ENCODE measurements around the gene PROSER3.

Gene PROSER3

GRCh38 chr19:35720648-35721047 is 37.3 kb upstream of the PROSER3 start:
- no peak for TF ChIP-seq ARNTL (CRISPR knock-in tag; IDR thresholded peaks at IDR 0.05; ENCODE audit: borderline replicate concordance, low read depth)
- TF ChIP-seq ISL1 (CRISPR knock-in tag; IDR thresholded peaks at IDR 0.05) = no peak
- no peak for TF ChIP-seq ZFP3 (CRISPR knock-in tag; IDR thresholded peaks at IDR 0.05)
- TF ChIP-seq BACH2 (CRISPR knock-in tag; IDR thresholded peaks at IDR 0.05; ENCODE audit: borderline replicate concordance) = no peak
- TF ChIP-seq PATZ1 (CRISPR knock-in tag; IDR thresholded peaks at IDR 0.05; ENCODE audit: borderline replicate concordance) = no peak

GRCh38 chr19:35721374-35721773 is 36.6 kb upstream of the PROSER3 start:
- no peak for ATAC-seq
- TF ChIP-seq ZFP3 (CRISPR knock-in tag; IDR thresholded peaks at IDR 0.05) = no peak
- no peak for TF ChIP-seq ARNTL (CRISPR knock-in tag; IDR thresholded peaks at IDR 0.05; ENCODE audit: borderline replicate concordance, low read depth)
- no peak for TF ChIP-seq CREB5 (CRISPR knock-in tag; IDR thresholded peaks at IDR 0.05; ENCODE audit: low read depth)
- TF ChIP-seq ZNF565 (CRISPR knock-in tag; conservative IDR thresholded peaks at IDR 0.05; ENCODE audit: low read depth) = no peak
- TF ChIP-seq RARB (CRISPR knock-in tag; IDR thresholded peaks at IDR 0.05) = no peak
- TF ChIP-seq POU6F1 (CRISPR knock-in tag; IDR thresholded peaks at IDR 0.05; ENCODE audit: borderline replicate concordance, low read depth) = no peak
- TF ChIP-seq ZC3H10 (CRISPR knock-in tag; IDR thresholded peaks at IDR 0.05) = no peak
- TF ChIP-seq OSR1 (CRISPR knock-in tag; IDR thresholded peaks at IDR 0.05) = no peak
- TF ChIP-seq ISL1 (CRISPR knock-in tag; IDR thresholded peaks at IDR 0.05) = no peak
- TF ChIP-seq PATZ1 (CRISPR knock-in tag; IDR thresholded peaks at IDR 0.05; ENCODE audit: borderline replicate concordance) = no peak
- TF ChIP-seq ZNF70 (CRISPR knock-in tag; IDR thresholded peaks at IDR 0.05) = no peak
- no peak for TF ChIP-seq PPARA (CRISPR knock-in tag; IDR thresholded peaks at IDR 0.05; ENCODE audit: borderline replicate concordance)

More at GRCh38 chr19:35720648-35721047, 37.3 kb upstream of the PROSER3 start:
- ATAC-seq = no peak

- no peak for ATAC-seq
- TF ChIP-seq ESRRG (CRISPR knock-in tag; IDR thresholded peaks at IDR 0.05) = no peak
Measured at GRCh38 chr19:35722461-35722860, 35.5 kb upstream of the PROSER3 start.

GRCh38 chr19:35722897-35723296 is 35.1 kb upstream of the PROSER3 start:
- no peak for ATAC-seq
- TF ChIP-seq TOX (CRISPR knock-in tag; IDR thresholded peaks at IDR 0.05; ENCODE audit: borderline replicate concordance) = no peak
- TF ChIP-seq PATZ1 (CRISPR knock-in tag; IDR thresholded peaks at IDR 0.05; ENCODE audit: borderline replicate concordance) = no peak
- TF ChIP-seq ISL1 (CRISPR knock-in tag; IDR thresholded peaks at IDR 0.05) = no peak
- TF ChIP-seq CSDC2 (CRISPR knock-in tag; IDR thresholded peaks at IDR 0.05) = no peak
- TF ChIP-seq CREB5 (CRISPR knock-in tag; IDR thresholded peaks at IDR 0.05; ENCODE audit: low read depth) = no peak
- no peak for TF ChIP-seq GLIS3 (CRISPR knock-in tag; IDR thresholded peaks at IDR 0.05)
- no peak for TF ChIP-seq RARB (CRISPR knock-in tag; IDR thresholded peaks at IDR 0.05)
- TF ChIP-seq ZFP3 (CRISPR knock-in tag; IDR thresholded peaks at IDR 0.05) = no peak
- TF ChIP-seq ZNF8 (CRISPR knock-in tag; IDR thresholded peaks at IDR 0.05) = no peak
- no peak for TF ChIP-seq ARNTL (CRISPR knock-in tag; IDR thresholded peaks at IDR 0.05; ENCODE audit: borderline replicate concordance, low read depth)
- no peak for TF ChIP-seq ESRRG (CRISPR knock-in tag; IDR thresholded peaks at IDR 0.05)
- TF ChIP-seq ZNF565 (CRISPR knock-in tag; conservative IDR thresholded peaks at IDR 0.05; ENCODE audit: low read depth) = no peak
- TF ChIP-seq ZNF70 (CRISPR knock-in tag; IDR thresholded peaks at IDR 0.05) = no peak
- TF ChIP-seq POU6F1 (CRISPR knock-in tag; IDR thresholded peaks at IDR 0.05; ENCODE audit: borderline replicate concordance, low read depth) = no peak
- no peak for TF ChIP-seq BACH2 (CRISPR knock-in tag; IDR thresholded peaks at IDR 0.05; ENCODE audit: borderline replicate concordance)
- TF ChIP-seq TSHZ2 (CRISPR knock-in tag; IDR thresholded peaks at IDR 0.05) = no peak
- TF ChIP-seq PPARA (CRISPR knock-in tag; IDR thresholded peaks at IDR 0.05; ENCODE audit: borderline replicate concordance) = no peak

Data from SK-N-SH treated with all-trans-retinoic acid at 6 μM for 48 hours (cell line).